Renal cortex interstitium (tissue), 11 donors: ENCODE measurements around the gene CHCHD6. TPM values are rescaled to one million over a fixed set of nuclear protein-coding genes. Genes with fewer than 3 reads are reported as not detected.

Experiments used
- DNase-seq, 11 donors: peaks; one replicate each; pipeline ENCODE4 v3.0.0-alpha.2; 2013; ENCODE audit warnings: low read depth in 9 of 11, low spot score in 4 of 11; ENCODE audit errors: extremely low read depth in 1 of 11
- polyA plus RNA-seq, 3 donors: library from polyadenylated mRNA; unstranded; fragments of 120-200 nt; gene quantifications; one replicate each; pipeline ENCODE4 v1.2.1, GENCODE V29; 2013; ENCODE audit not compliant: insufficient read length in 3 of 3

The CHCHD6 gene
- polyA plus RNA-seq, 3 donors = 15.7 to 22.3 (median 21.1) TPM

DNA sequence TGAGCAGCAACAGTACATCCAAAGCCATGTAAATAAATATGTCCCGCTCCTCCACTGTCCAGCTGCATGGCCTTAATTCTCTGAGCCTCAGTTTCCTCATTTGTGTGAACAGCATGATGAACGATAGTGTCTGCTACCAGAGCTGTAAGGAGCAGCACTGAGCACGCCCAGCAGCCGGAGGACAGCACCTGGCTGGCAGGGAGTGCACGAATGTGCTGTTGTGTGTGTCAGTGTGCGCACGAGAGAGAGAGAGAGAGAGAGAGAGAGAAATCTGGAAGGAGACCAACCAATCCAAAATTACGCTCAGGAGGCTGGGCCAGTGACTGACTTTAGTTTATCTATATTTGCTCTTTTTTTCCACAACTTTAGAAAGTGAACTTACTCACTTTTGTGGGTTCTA lies 252.3 kb downstream of the CHCHD6 start:
- no peak for DNase-seq

- no peak for DNase-seq
These were observed 253.0 kb downstream of the CHCHD6 start for GRCh38 chr3:126956866-126957650.

- no peak for DNase-seq
These were observed 254.0 kb downstream of the CHCHD6 start for GRCh38 chr3:126957776-126958637.

- DNase-seq = no peak
These were observed 254.6 kb downstream of the CHCHD6 start for GRCh38 chr3:126958638-126959085.

- no peak for DNase-seq
These were observed 255.3 kb downstream of the CHCHD6 start for GRCh38 chr3:126959136-126959920.

- DNase-seq = no peak
These were observed 256.0 kb downstream of the CHCHD6 start for GRCh38 chr3:126959921-126960603.

GRCh38 chr3:126960604-126960995 lies 256.6 kb downstream of the CHCHD6 start:
- DNase-seq = no peak

- no peak for DNase-seq
These were observed 257.3 kb downstream of the CHCHD6 start for GRCh38 chr3:126961191-126961790.

- no peak for DNase-seq
These were observed 257.9 kb downstream of the CHCHD6 start for GRCh38 chr3:126961791-126962461.

DNA sequence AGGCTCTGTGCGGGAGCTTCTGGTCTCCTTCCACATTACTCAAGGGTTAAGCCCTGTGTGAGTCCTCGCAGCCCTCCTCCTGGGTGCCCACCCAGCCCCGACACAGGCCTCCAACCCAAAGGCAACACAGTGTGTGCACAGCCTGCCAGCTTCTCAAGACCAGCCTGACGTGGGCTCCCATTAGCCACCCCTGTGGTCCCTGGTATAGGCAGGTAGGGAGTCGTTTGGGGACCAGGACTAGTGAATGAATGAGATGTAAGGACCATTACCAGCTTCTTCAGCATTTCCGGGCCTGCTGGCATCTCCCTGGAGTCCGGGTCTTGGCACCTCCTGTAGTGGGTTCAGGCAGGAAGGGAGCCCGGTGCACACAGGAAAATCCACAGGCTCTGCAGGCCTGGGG lies 258.7 kb downstream of the CHCHD6 start:
- no peak for DNase-seq

DNA sequence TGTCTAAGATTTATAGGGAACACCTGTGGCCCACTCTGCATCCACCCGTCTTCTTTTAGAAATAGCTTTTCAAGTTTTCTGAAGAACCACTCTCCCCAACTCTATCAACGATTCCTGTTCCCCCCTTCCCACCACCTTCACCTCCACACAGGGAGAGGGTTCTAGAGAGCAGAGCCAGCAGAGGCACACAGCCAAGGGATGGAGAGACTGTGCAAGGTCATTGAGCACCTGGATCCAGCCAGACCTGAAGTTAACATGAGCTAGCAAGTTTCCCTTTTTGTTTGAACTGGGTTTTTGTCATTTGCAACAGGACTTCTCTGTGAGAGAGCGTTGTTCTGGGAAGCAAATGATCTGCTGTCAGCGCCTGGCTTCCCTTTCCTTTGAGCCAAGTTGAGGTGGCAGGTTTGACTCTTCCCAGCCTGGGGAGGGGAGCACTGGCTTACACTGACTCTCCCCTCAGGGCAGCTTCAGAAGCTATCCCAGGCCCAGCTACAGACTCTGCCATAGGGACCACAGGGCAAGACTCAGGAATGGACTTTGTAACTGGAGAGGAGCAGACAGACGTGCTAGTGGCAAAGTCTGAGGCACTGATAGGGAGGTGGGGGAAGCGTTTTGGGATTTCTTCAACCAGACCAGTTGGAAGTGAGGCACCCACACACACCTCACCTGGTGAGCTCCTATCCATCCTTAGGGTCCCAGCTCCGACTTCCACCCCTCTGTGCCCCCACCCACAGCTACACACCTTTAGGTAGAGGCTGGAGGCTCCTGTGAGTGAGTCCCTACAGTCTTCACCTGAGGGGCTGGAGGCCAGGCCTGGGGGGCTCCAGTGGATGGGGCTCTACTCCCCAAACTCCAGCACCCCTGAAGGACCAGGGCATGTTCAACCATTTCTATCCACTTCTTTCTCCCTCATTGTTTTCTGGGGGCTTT lies 259.5 kb downstream of the CHCHD6 start:
- no peak for DNase-seq

DNA sequence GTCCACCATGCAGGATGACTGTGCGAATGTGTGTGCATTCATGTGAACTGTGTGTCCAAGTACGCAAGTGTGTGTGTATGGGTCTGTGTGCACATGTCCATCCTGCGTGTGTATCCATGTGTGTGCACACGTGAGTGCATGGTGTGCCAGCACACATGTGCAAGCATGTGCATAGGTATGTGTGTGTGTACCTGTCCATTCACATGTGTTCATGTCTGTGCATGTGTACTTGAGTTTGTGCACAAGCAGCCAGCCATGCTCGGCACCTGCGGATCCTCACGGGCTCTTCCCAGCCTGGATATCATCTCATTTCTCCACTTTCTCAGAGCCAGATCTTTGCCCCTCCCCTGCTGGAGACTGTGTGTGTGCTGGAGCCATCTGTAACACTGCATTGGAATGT lies 260.2 kb downstream of the CHCHD6 start:
- no peak for DNase-seq

- DNase-seq = no peak
These were observed 260.9 kb downstream of the CHCHD6 start for GRCh38 chr3:126964950-126965349.

GRCh38 chr3:126965526-126966080 lies 261.6 kb downstream of the CHCHD6 start:
- no peak for DNase-seq

DNA sequence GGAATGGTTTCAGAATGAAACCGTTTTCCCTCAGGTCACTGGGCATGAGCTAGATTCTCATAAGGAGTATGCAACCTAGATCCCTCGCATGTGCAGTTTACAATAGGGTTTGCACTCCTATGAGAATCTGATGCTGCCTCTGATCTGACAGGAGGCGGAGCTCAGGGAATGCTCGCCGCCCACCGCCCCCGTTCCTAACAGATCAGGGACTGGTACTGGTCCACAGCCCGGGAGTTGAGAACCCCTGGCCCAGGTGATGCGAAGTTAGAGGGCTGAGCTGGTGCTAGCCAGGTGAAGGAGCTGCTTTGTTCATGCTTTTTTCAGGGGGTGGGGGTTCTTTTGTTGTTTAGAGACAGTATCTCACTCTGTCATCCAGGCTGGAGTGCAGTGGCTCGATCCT lies 263.3 kb downstream of the CHCHD6 start:
- no peak for DNase-seq
